Gastrocnemius medialis (tissue), 4 donors: ENCODE measurements around the gene RUNDC1. TPM values are rescaled to one million over a fixed set of nuclear protein-coding genes. Genes with fewer than 3 reads are reported as not detected.
"Not testable (repeated sequence)": the region's sequence is repeated elsewhere in the genome, so short reads cannot be mapped to it uniquely, and the experiment has no call there.

ENCODE experiments used
- ATAC-seq, 2 donors: fragments of 150-250 bp; one replicate each; pipeline ENCODE4 v1.9.1; 2016
- DNase-seq, 2 donors: peaks; one replicate each; pipeline ENCODE4 v3.0.0-alpha.2; 2019
- H3K27ac ChIP-seq, 4 donors: fragments of 200-600 bp; sonication (generic); 1 replicate in 1 of 4; 2 replicates in 3 of 4; pipeline ENCODE4 v1.5.1; 2016 to 2018; ENCODE audit warnings: mild to moderate bottlenecking in 2 of 4, moderate library complexity in 1 of 4
- H3K27me3 ChIP-seq, 3 donors: fragments of 200-600 bp; sonication (generic) in 2 of 3; 1 replicate in 1 of 3; 2 replicates in 2 of 3; pipeline versions ENCODE4 v1.5.1 to v1.6.0; 2016 to 2019; ENCODE audit warnings: mild to moderate bottlenecking in 1 of 3, moderate library complexity in 1 of 3
- H3K36me3 ChIP-seq, 2 donors: fragments of 200-600 bp; sonication (generic) in 1 of 2; one replicate each; pipeline ENCODE4 v1.5.1; 2017 to 2018
- H3K4me1 ChIP-seq, 2 donors: fragments of 200-600 bp; sonication (generic) in 1 of 2; one replicate each; pipeline ENCODE4 v1.5.1; 2016 to 2017; ENCODE audit warnings: mild to moderate bottlenecking in 2 of 2
- H3K4me3 ChIP-seq, 4 donors: fragments of 200-600 bp; sonication (generic) in 3 of 4; 1 replicate in 1 of 4; 2 replicates in 3 of 4; pipeline ENCODE4 v1.5.1; 2016 to 2019; ENCODE audit warnings: mild to moderate bottlenecking in 2 of 4
- H3K9me3 ChIP-seq, 3 donors: fragments of 200-600 bp; sonication (generic) in 2 of 3; 1 replicate in 1 of 3; 2 replicates in 2 of 3; pipeline ENCODE4 v1.5.1; 2016 to 2019
- CTCF ChIP-seq, 5 experiments: fragments of 450-650 bp in 3 of 5; fragments of 200-600 bp in 2 of 5; sonication (generic) in 2 of 5; IDR thresholded peaks in 4 of 5; conservative IDR thresholded peaks in 1 of 5; 1 replicate in 4 of 5; 2 replicates in 1 of 5; pipeline ENCODE4 v1.5.1; 2016 to 2019; ENCODE audit warnings: antibody characterized with exemption in 5 of 5, mild to moderate bottlenecking in 3 of 5, moderate library complexity in 3 of 5
- POLR2A ChIP-seq, 2 donors: fragments of 450-650 bp; IDR thresholded peaks; one replicate each; pipeline ENCODE4 v1.6.1; 2017; ENCODE audit warnings: antibody characterized with exemption in 2 of 2, mild to moderate bottlenecking in 2 of 2, moderate library complexity in 2 of 2
- in situ Hi-C, 4 donors: fragments of 200-750 bp; cut with MboI; loops; one replicate each; pipeline versions ENCODE4 v1.15.0 to v1.8.0; 2017; ENCODE audit warnings: low sequenced_read_pairs in 4 of 4
- intact Hi-C: fragments of 100-400 bp; cut with DNase I; formaldehyde crosslinking; loops from one replicate; pipeline ENCODE4 v1.15.1; 2023; ENCODE audit warnings: low total_unique reads
- total RNA-seq, 4 donors: library from RNA; depleted of rRNA; stranded (reverse); fragments of >200 nt; gene quantifications; one replicate each; pipeline versions ENCODE4 v1.1.0 to v1.2.3, GENCODE V29; 2016

Gene RUNDC1
- total RNA-seq, 4 donors from 2014 or later = 13.8 to 19.8 (median 16.4) TPM

GRCh38 chr17:42969001-42969581 lies 11.3 kb upstream of the RUNDC1 start:
- Histone ChIP-seq H3K4me1 (peaks cover 0 to 2% of the 10 kb centered on the region in 2 donors), H3K27me3 (no peaks in the 10 kb centered on the region), H3K9me3 (no peaks in the 10 kb centered on the region), H3K27ac (peak overlapping the region in 3 of 4 donors; percentile 9 to 60 (median 44)), H3K36me3 (no peaks in the 10 kb centered on the region), H3K4me3 (no peak overlapping the region)
- in situ Hi-C loops = no loop called here
- intact Hi-C loops = no loop called here
- ATAC-seq = no peak
- no peak for DNase-seq
- TF ChIP-seq CTCF (IDR thresholded peaks at IDR 0.05 in 4 of 5, conservative IDR thresholded peaks at IDR 0.05 in 1 of 5) (no peak), POLR2A (IDR thresholded peaks at IDR 0.05) (no peak)

GRCh38 chr17:42971589-42971988 lies 8.8 kb upstream of the RUNDC1 start:
- Histone ChIP-seq H3K9me3 (no peaks in the 10 kb centered on the region), H3K27me3 (no peaks in the 10 kb centered on the region), H3K27ac (no peak overlapping the region), H3K36me3 (no peaks in the 10 kb centered on the region), H3K4me3 (no peak overlapping the region), H3K4me1 (peaks cover 0 to 14% of the 10 kb centered on the region in 2 donors)
- TF ChIP-seq CTCF (IDR thresholded peaks at IDR 0.05 in 4 of 5, conservative IDR thresholded peaks at IDR 0.05 in 1 of 5) = no peak
- TF ChIP-seq POLR2A (IDR thresholded peaks at IDR 0.05) = no peak
- ATAC-seq (no peak), DNase-seq (no peak)
- in situ Hi-C loops = no loop called here
- intact Hi-C loops = no loop called here

- H3K36me3 ChIP-seq, in situ Hi-C loops, H3K27me3 ChIP-seq, DNase-seq, H3K4me3 ChIP-seq, ATAC-seq, H3K27ac ChIP-seq, H3K9me3 ChIP-seq, intact Hi-C loops: not testable (repeated sequence)
- H3K4me1 ChIP-seq = peaks cover 0 to 14% of the 10 kb centered on the region in 2 donors
Measured at GRCh38 chr17:42973323-42973722, 7.0 kb upstream of the RUNDC1 start.

- peak; percentile 6 to 13 for ATAC-seq
- no peak for TF ChIP-seq POLR2A (IDR thresholded peaks at IDR 0.05)
- no peak for TF ChIP-seq CTCF (IDR thresholded peaks at IDR 0.05 in 4 of 5, conservative IDR thresholded peaks at IDR 0.05 in 1 of 5)
- DNase-seq = no peak
- H3K4me1 ChIP-seq = peaks cover 12 to 14% of the 10 kb centered on the region in 2 donors
- H3K9me3 ChIP-seq = no peaks in the 10 kb centered on the region
- no peak overlapping the region for H3K4me3 ChIP-seq
- no peaks in the 10 kb centered on the region for H3K27me3 ChIP-seq
- H3K36me3 ChIP-seq = no peaks in the 10 kb centered on the region
- peak overlapping the region; percentile 80 to 98 (median 90) for H3K27ac ChIP-seq
- in situ Hi-C loops (no loop called here), intact Hi-C loops (no loop called here)
Measured at GRCh38 chr17:42975265-42975664, 5.1 kb upstream of the RUNDC1 start.

- intact Hi-C loops, H3K36me3 ChIP-seq, H3K9me3 ChIP-seq, H3K27me3 ChIP-seq, H3K4me3 ChIP-seq, in situ Hi-C loops: not testable (repeated sequence)
- peak overlapping the region; percentile 80 to 98 (median 90) for H3K27ac ChIP-seq
- TF ChIP-seq POLR2A (IDR thresholded peaks at IDR 0.05) = peak; percentile 13 to 18
- H3K4me1 ChIP-seq = peaks cover 12 to 14% of the 10 kb centered on the region in 2 donors
- DNase-seq = peak; percentile 69 to 85
- peak; percentile 49 to 61 for ATAC-seq
Measured at GRCh38 chr17:42975701-42976100, 4.7 kb upstream of the RUNDC1 start.
